Peyer's patch (tissue), 4 donors: ENCODE measurements around the gene RAB4B.

ENCODE experiments used
- POLR2A ChIP-seq, 2 donors: fragments of 450-650 bp; IDR thresholded peaks; one replicate each; pipeline ENCODE4 v1.5.1; 2017; ENCODE audit warnings: antibody characterized with exemption in 2 of 2, mild to moderate bottlenecking in 2 of 2, moderate library complexity in 2 of 2
- TF ChIP-seq, protein P1 (sequence below), 6 experiments: fragments of 450-650 bp in 4 of 6; fragments of 200-600 bp in 2 of 6; sonication (generic) in 1 of 6; IDR thresholded peaks; one replicate each; pipeline ENCODE4 v1.5.1; 2017 to 2019; ENCODE audit warnings: antibody characterized with exemption in 6 of 6, mild to moderate bottlenecking in 3 of 6, moderate library complexity in 1 of 6

DNA sequence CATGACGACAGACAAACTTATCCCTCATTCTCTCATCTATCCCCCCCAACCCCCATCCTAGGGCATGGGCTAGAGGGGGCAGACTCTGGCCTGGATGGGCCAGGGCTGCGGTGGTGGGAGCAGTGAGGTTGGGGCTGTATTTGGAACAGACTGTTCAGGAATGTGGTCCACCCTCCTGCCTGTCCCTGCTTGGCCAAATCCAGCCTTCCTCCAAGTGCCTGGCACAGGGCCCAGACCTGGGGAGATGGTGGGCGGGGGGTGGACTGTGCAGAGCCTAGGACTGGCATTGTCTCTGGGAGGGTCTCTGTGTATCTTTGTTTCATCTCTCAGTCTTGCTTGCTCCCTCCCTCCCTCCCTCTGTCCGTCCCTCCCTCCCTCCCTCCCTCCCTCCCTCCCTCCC, 35.1 kb downstream of the RAB4B start:
- TF ChIP-seq, protein P1, sequence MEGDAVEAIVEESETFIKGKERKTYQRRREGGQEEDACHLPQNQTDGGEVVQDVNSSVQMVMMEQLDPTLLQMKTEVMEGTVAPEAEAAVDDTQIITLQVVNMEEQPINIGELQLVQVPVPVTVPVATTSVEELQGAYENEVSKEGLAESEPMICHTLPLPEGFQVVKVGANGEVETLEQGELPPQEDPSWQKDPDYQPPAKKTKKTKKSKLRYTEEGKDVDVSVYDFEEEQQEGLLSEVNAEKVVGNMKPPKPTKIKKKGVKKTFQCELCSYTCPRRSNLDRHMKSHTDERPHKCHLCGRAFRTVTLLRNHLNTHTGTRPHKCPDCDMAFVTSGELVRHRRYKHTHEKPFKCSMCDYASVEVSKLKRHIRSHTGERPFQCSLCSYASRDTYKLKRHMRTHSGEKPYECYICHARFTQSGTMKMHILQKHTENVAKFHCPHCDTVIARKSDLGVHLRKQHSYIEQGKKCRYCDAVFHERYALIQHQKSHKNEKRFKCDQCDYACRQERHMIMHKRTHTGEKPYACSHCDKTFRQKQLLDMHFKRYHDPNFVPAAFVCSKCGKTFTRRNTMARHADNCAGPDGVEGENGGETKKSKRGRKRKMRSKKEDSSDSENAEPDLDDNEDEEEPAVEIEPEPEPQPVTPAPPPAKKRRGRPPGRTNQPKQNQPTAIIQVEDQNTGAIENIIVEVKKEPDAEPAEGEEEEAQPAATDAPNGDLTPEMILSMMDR (IDR thresholded peaks at IDR 0.05) = no peak
- TF ChIP-seq POLR2A (IDR thresholded peaks at IDR 0.05) = no peak
